H1 (cell line): ENCODE results near the gene GPSM3. TPM values are rescaled to one million over a fixed set of nuclear protein-coding genes. Genes with fewer than 3 reads are reported as not detected.

Source experiments
- CTCF ChIA-PET: fragments of 300-600 bp; sonication (Branson Sonifier 250); formaldehyde crosslinking; loops from one replicate; lab custom pipeline; 2021; ENCODE audit not compliant: partially characterized antibody; lab: Charles Lee
- POLR2A ChIA-PET: fragments of 300-600 bp; sonication (Branson Sonifier 250); formaldehyde crosslinking; loops from one replicate; lab custom pipeline; 2021; ENCODE audit warnings: inconsistent platforms; ENCODE audit not compliant: partially characterized antibody; lab: Charles Lee
- DNase-seq, 2 experiments: peaks; one replicate each; pipeline versions ENCODE4 v3.0.0 to v3.0.0-alpha.2; 2010 to 2022; ENCODE audit warnings: low spot score in 2 of 2, low read depth in 1 of 2, mixed read lengths in 1 of 2
- FAIRE-seq: peaks from 2 replicates; lab custom pipeline; 2011; peaks lifted over from hg19 to GRCh38; lab: Jason Lieb, UNC
- H2AFZ ChIP-seq: 2 replicates; pipeline ENCODE4 v1.8.1; 2012; ENCODE audit warnings: low read length, inconsistent platforms
- H2AK5ac ChIP-seq: 2 replicates; pipeline ENCODE4 v1.6.1; 2013; ENCODE audit warnings: low read depth, low read length
- H2BK120ac ChIP-seq: replicated peaks from 2 replicates; pipeline ENCODE3; 2013; ENCODE audit warnings: low read depth, low read length, inconsistent platforms
- H2BK12ac ChIP-seq: 2 replicates; pipeline ENCODE4 v1.6.1; 2013; ENCODE audit warnings: low read depth, low read length
- H2BK15ac ChIP-seq: 2 replicates; pipeline ENCODE4 v1.6.1; 2013; ENCODE audit warnings: low read length
- H2BK20ac ChIP-seq: 2 replicates; pipeline ENCODE4 v1.6.1; 2013; ENCODE audit warnings: low read length
- H2BK5ac ChIP-seq: 2 replicates; pipeline ENCODE4 v1.6.1; 2013; ENCODE audit warnings: low read depth, low read length
- H3K14ac ChIP-seq: 2 replicates; pipeline ENCODE4 v1.6.1; 2013; ENCODE audit warnings: inconsistent platforms; ENCODE audit not compliant: insufficient read length
- H3K18ac ChIP-seq: 2 replicates; pipeline ENCODE4 v1.6.1; 2013; ENCODE audit warnings: low read length; ENCODE audit errors: extremely low read depth
- H3K23ac ChIP-seq: 2 replicates; pipeline ENCODE4 v1.6.1; 2013; ENCODE audit warnings: inconsistent platforms; ENCODE audit not compliant: insufficient read length
- H3K23me2 ChIP-seq: 2 replicates; pipeline ENCODE4 v1.6.1; 2013; ENCODE audit warnings: low read depth, low read length
- H3K27ac ChIP-seq: 2 replicates; pipeline ENCODE4 v1.6.1; 2011; ENCODE audit warnings: low read depth, low read length, inconsistent platforms
- H3K27me3 ChIP-seq, 4 experiments: replicated peaks in 1 of 4; 1 replicate in 1 of 4; 2 replicates in 3 of 4; pipeline versions ENCODE4 v1.6.1 to v1.8.1; 2011 to 2013; ENCODE audit warnings: low read length in 3 of 4, mild to moderate bottlenecking in 3 of 4, inconsistent platforms in 2 of 4, mixed read lengths in 2 of 4, moderate library complexity in 1 of 4; ENCODE audit not compliant: control insufficient read depth in 3 of 4, insufficient read depth in 3 of 4; ENCODE audit errors: extremely low read depth in 1 of 4
- H3K36me3 ChIP-seq, 4 experiments: 2 replicates each; pipeline versions ENCODE4 v1.6.1 to v1.8.1; 2011 to 2013; ENCODE audit warnings: mild to moderate bottlenecking in 4 of 4, low read length in 3 of 4, moderate library complexity in 2 of 4, control low read depth in 1 of 4, inconsistent platforms in 1 of 4; ENCODE audit not compliant: insufficient read depth in 4 of 4, control insufficient read depth in 2 of 4
- H3K4ac ChIP-seq: replicated peaks from 2 replicates; pipeline ENCODE3; 2013; ENCODE audit warnings: low read length, low read depth, mixed read lengths, inconsistent platforms; ENCODE audit not compliant: insufficient read length
- H3K4me1 ChIP-seq, 4 experiments: replicated peaks in 1 of 4; 1 replicate in 1 of 4; 2 replicates in 3 of 4; pipeline versions ENCODE4 v1.6.1 to v1.8.1; 2011 to 2013; ENCODE audit warnings: low read length in 3 of 4, inconsistent platforms in 2 of 4, mixed read lengths in 1 of 4; ENCODE audit not compliant: insufficient read depth in 4 of 4, control insufficient read depth in 3 of 4
- H3K4me2 ChIP-seq, 2 experiments: 2 replicates each; pipeline versions ENCODE4 v1.6.1 to v1.8.1; 2011 to 2013; ENCODE audit warnings: low read depth in 2 of 2, low read length in 2 of 2, control low read depth in 1 of 2, inconsistent platforms in 1 of 2, mild to moderate bottlenecking in 1 of 2; ENCODE audit not compliant: insufficient read depth in 1 of 2
- H3K4me3 ChIP-seq, 4 experiments: fragments of 200-600, 300-600 bp in 1 of 4; sonication (generic), shearing (Covaris generic), sonication (Bioruptor Twin) in 1 of 4; 2 replicates each; pipeline versions ENCODE4 v1.5.1 to v1.8.1; 2011 to 2016; ENCODE audit warnings: low read length in 4 of 4, low read depth in 3 of 4, control low read depth in 2 of 4, inconsistent platforms in 2 of 4, mild to moderate bottlenecking in 2 of 4, mixed read lengths in 1 of 4, moderate library complexity in 1 of 4; ENCODE audit not compliant: insufficient read depth in 2 of 4; ENCODE audit errors: extremely low read depth in 1 of 4
- H3K56ac ChIP-seq: replicated peaks from 2 replicates; pipeline ENCODE3; 2013; ENCODE audit warnings: low read depth, mild to moderate bottlenecking, mixed read lengths, low read length, inconsistent platforms; ENCODE audit not compliant: insufficient read length
- H3K79me1 ChIP-seq: 2 replicates; pipeline ENCODE4 v1.6.1; 2013; ENCODE audit warnings: low read depth, low read length, control low read depth
- H3K79me2 ChIP-seq, 2 experiments: 2 replicates each; pipeline versions ENCODE4 v1.6.1 to v1.8.1; 2012 to 2013; ENCODE audit warnings: low read length in 2 of 2, mild to moderate bottlenecking in 2 of 2, inconsistent platforms in 1 of 2; ENCODE audit not compliant: insufficient read depth in 2 of 2, control insufficient read depth in 1 of 2
- H3K9ac ChIP-seq, 4 experiments: replicated peaks in 1 of 4; 1 replicate in 1 of 4; 2 replicates in 3 of 4; pipeline versions ENCODE4 v1.6.1 to v1.8.1; 2011 to 2013; ENCODE audit warnings: low read depth in 3 of 4, low read length in 3 of 4, control low read depth in 2 of 4, mild to moderate bottlenecking in 2 of 4, moderate library complexity in 2 of 4, inconsistent platforms in 1 of 4; ENCODE audit errors: extremely low read depth in 1 of 4
- H3K9me3 ChIP-seq, 2 experiments: 2 replicates each; pipeline versions ENCODE4 v1.6.1 to v1.8.1; 2012 to 2013; ENCODE audit warnings: mild to moderate bottlenecking in 2 of 2, moderate library complexity in 2 of 2, control low read depth in 1 of 2, inconsistent platforms in 1 of 2, low read depth in 1 of 2, low read length in 1 of 2, mixed read lengths in 1 of 2; ENCODE audit not compliant: insufficient read depth in 2 of 2
- H4K20me1 ChIP-seq, 2 experiments: replicated peaks in 1 of 2; 2 replicates each; pipeline versions ENCODE3 to v1.8.1; 2011 to 2013; ENCODE audit warnings: inconsistent platforms in 2 of 2, low read length in 2 of 2, mild to moderate bottlenecking in 1 of 2; ENCODE audit not compliant: insufficient read depth in 2 of 2, control insufficient read depth in 1 of 2
- H4K5ac ChIP-seq: 2 replicates; pipeline ENCODE4 v1.6.1; 2013; ENCODE audit warnings: low read length, low read depth, mixed read lengths, inconsistent platforms; ENCODE audit not compliant: insufficient read length
- H4K8ac ChIP-seq: 2 replicates; pipeline ENCODE4 v1.8.0; 2013; ENCODE audit warnings: mild to moderate bottlenecking, moderate library complexity, low read length, inconsistent platforms; ENCODE audit not compliant: insufficient read depth; ENCODE audit errors: extremely low read depth
- H4K91ac ChIP-seq: replicated peaks from 2 replicates; pipeline ENCODE3; 2013; ENCODE audit warnings: low read length, mixed read lengths, inconsistent platforms; ENCODE audit not compliant: insufficient read length
- BRCA1 ChIP-seq: IDR thresholded peaks from 2 replicates; pipeline ENCODE4 v1.6.1; 2012; ENCODE audit warnings: low read depth, low read length, improper control_type of control experiment
- HDAC6 ChIP-seq: IDR thresholded peaks from one replicate; pipeline ENCODE4 v1.7.1; 2012; ENCODE audit warnings: low read depth, mild to moderate bottlenecking, inconsistent platforms, low read length, moderate library complexity
- PHF8 ChIP-seq: fragments of 200-600 bp; sonication (generic); conservative IDR thresholded peaks from 2 replicates; pipeline ENCODE4 v1.7.1; 2012; ENCODE audit warnings: low read depth, mild to moderate bottlenecking, inconsistent platforms, low read length, moderate library complexity
- POLR2A ChIP-seq, 2 experiments: IDR thresholded peaks; 1 replicate in 1 of 2; 2 replicates in 1 of 2; pipeline ENCODE4 v1.6.1; 2011; ENCODE audit warnings: low read depth in 2 of 2, low read length in 2 of 2, mild to moderate bottlenecking in 2 of 2; ENCODE audit errors: control extremely low read depth in 1 of 2
- SAP30 ChIP-seq: fragments of 300-600 bp; sonication (generic); IDR thresholded peaks from 2 replicates; pipeline ENCODE4 v1.7.1; 2012; ENCODE audit warnings: low read length, moderate library complexity, mild to moderate bottlenecking, inconsistent platforms; ENCODE audit not compliant: insufficient read depth, insufficient replicate concordance
- SIN3A ChIP-seq, 2 experiments: IDR thresholded peaks in 1 of 2; conservative IDR thresholded peaks in 1 of 2; 2 replicates each; pipeline ENCODE4 v1.6.1; 2011 to 2012; ENCODE audit warnings: low read length in 2 of 2, improper control_type of control experiment in 1 of 2, low read depth in 1 of 2, mild to moderate bottlenecking in 1 of 2
- SIRT6 ChIP-seq: IDR thresholded peaks from one replicate; pipeline ENCODE4 v1.7.1; 2012; ENCODE audit warnings: low read length, inconsistent platforms
- WGBS, 2 experiments: shearing (Covaris generic) in 1 of 2; methylation state at CpG; one replicate each; pipeline versions ENCODE4 v1.1.6 to v1.1.7; 2013 to 2015; ENCODE audit warnings: low lambda C conversion rate in 2 of 2, mixed read lengths in 2 of 2, inconsistent platforms in 1 of 2, low coverage in 1 of 2, missing lambda C conversion rate in 1 of 2; ENCODE audit not compliant: insufficient replicate concordance in 2 of 2, insufficient coverage in 1 of 2, insufficient read length in 1 of 2; ENCODE audit errors: extremely low coverage in 1 of 2, missing lambda C conversion rate in 1 of 2; 5-methylcytosine and 5-hydroxymethylcytosine counted together
- polyA plus RNA-seq, 7 experiments: library from polyadenylated mRNA; depleted of rRNA in 3 of 7; stranded (reverse) in 5 of 7; unstranded in 2 of 7; fragments of >200 nt in 5 of 7; fragments of 200-250 nt in 2 of 7; gene quantifications; 1 replicate in 5 of 7; 2 replicates in 1 of 7; 4 replicates in 1 of 7; pipeline versions ENCODE4 v1.2.1 to v1.2.3, GENCODE V29; 2011 to 2013; ENCODE audit warnings: missing spikeins in 2 of 7, mixed read lengths in 2 of 7
- total RNA-seq: library from RNA; stranded (reverse); fragmentation: NEBNext Ultra II Directional; extraction: Animal tissue kit (Norgen Biotek cat#: 25700); gene quantifications from 2 replicates; pipeline ENCODE4 v1.2.1, GENCODE V29; 2021
- TF ChIP-seq, protein P1 (sequence below): IDR thresholded peaks from 2 replicates; pipeline ENCODE4 v1.6.1; 2012; ENCODE audit warnings: inconsistent platforms
- TF ChIP-seq, protein P2 (sequence below): IDR thresholded peaks from 2 replicates; pipeline ENCODE4 v1.6.1; 2012; ENCODE audit warnings: inconsistent platforms

The GPSM3 gene
- total and polyA plus RNA-seq, 2 of the 8 experiments (the other 6 are each of a cell fraction or from before 2014, with no cell fraction given): 6.6 to 9.8 TPM

DNA sequence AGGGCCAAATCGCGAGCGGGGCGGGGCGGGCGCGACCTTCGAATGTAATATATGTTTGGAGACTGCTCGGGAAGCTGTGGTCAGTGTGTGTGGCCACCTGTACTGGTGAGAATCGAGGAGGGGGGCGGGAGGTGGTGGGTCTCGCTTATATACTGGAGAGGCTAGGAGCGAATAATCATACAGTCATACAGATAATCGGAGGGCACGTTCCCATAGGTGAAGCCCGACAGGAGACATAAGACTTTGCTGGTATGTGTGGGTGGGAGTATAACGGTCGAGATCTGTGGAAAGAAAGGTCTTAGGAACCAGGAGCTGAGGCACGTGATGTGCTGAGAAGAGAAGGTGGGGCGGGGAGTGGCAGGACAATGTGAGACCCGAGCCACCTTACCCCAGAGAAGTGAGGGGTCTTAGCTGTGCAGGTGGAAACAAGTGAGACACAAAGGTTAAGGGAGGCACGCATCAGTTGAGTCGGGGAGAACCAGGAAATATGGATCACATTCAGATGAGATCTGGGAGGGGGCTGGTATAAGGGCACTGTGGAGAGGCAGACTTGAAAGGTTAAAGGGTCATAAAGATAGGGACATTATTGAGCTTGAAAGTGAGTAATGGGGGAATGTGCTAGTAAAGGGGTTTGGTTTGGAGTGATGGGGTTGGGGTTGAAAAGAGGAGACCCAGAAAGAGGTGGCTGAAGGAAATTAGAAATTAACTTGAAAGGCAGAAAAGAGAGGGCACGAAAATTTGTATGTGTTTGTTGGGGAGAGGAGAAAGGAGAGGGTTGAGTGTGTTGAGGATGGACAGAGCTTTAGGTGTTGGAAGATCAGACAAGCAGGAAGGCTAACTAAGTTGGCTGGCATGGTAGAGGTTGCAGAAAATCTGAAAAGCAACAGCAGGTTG, 13.6 kb downstream of the GPSM3 start:
- no peak for DNase-seq
- Histone ChIP-seq H3K14ac (no peak overlapping the region), H2BK15ac (peak overlapping the region; percentile 20; the same call in 1 of the 2 replicates), H3K27ac (peak overlapping the region; percentile 68), H3K36me3 (peaks cover 4 to 27% (median 19%) of the 10 kb centered on the region in 4 experiments; a peak in 7 of 8 replicates), H3K79me1 (peaks cover 9% of the 10 kb centered on the region; the same call in 1 of the 2 replicates), H4K91ac (peak overlapping the region; percentile 4), H2BK5ac (no peak overlapping the region; the same call in 1 of the 2 replicates), H3K23ac (no peak overlapping the region), H4K5ac (no peak overlapping the region), H4K8ac (no peak overlapping the region), H2AK5ac (peak overlapping the region; percentile 69), H3K27me3 (no peaks in the 10 kb centered on the region; a peak in 1 of 7 replicates), H4K20me1 (peaks cover 3 to 6% of the 10 kb centered on the region in 2 experiments), H3K56ac (no peak overlapping the region), H2BK20ac (no peak overlapping the region), H2BK120ac (no peak overlapping the region), H3K4me2 (peak overlapping the region; percentile 99 to 100), H3K79me2 (peaks cover 13 to 32% of the 10 kb centered on the region in 2 experiments), H2BK12ac (0 out of 2 replicates have a peak overlapping the region, but pooled peaks have one; percentile 32), H3K4me1 (peaks cover 5 to 14% (median 6%) of the 10 kb centered on the region in 4 experiments; a peak in 6 of 7 replicates), H3K4ac (no peak overlapping the region), H3K4me3 (peak overlapping the region; percentile 91 to 99 (median 95)), H2AFZ (no peak overlapping the region), H3K23me2 (peaks cover 26% of the 10 kb centered on the region), H3K9me3 (no peaks in the 10 kb centered on the region), H3K18ac (peak overlapping the region; percentile 44; the same call in 1 of the 2 replicates), H3K9ac (peak overlapping the region; percentile 56 to 87 (median 76))
- no peak for FAIRE-seq
- 6 to 100% methylated on average over 1 to 24 of the region's 24 CpGs for WGBS, 2 experiments
- ChIA-PET CTCF (interaction anchor here (0.8 to 2.7 kb wide), 3 partner anchors 12 to 60 kb away, joined by 3 to 7 read pairs (median 4); partner anchors contain the start of gene PBX2), POLR2A (interaction anchor here (1.1 to 7.9 kb wide), 7 partner anchors 9 to 352 kb away, joined by 3 to 194 read pairs (median 5); partner anchors contain the start of genes ATF6B, EGFL8, FKBPL and GPSM3)
- TF ChIP-seq SAP30: no peak
- TF ChIP-seq SIN3A (conservative IDR thresholded peaks at IDR 0.05 in 1 of 2, IDR thresholded peaks at IDR 0.05 in 1 of 2; ENCODE audit: low read depth in 1 of 2, low read length in 2 of 2): 0 out of 4 replicates have a peak, but pooled peaks of 1 of the 2 experiments have one; percentile 12
- TF ChIP-seq, protein P1, sequence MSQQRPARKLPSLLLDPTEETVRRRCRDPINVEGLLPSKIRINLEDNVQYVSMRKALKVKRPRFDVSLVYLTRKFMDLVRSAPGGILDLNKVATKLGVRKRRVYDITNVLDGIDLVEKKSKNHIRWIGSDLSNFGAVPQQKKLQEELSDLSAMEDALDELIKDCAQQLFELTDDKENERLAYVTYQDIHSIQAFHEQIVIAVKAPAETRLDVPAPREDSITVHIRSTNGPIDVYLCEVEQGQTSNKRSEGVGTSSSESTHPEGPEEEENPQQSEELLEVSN: no peak
- TF ChIP-seq, protein P2, sequence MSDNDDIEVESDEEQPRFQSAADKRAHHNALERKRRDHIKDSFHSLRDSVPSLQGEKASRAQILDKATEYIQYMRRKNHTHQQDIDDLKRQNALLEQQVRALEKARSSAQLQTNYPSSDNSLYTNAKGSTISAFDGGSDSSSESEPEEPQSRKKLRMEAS: no peak
- 0 out of 2 replicates have a peak, but pooled peaks have one; percentile 28 for TF ChIP-seq PHF8
- TF ChIP-seq SIRT6: no peak
- no peak; a peak in 1 of 3 replicates for TF ChIP-seq POLR2A (IDR thresholded peaks at IDR 0.05; ENCODE audit: control extremely low read depth in 1 of 2, low read depth in 2 of 2, low read length in 2 of 2)
- no peak for TF ChIP-seq BRCA1
- TF ChIP-seq HDAC6: no peak
